ENCODE data around the gene SMCO2. TPM values are rescaled to one million over a fixed set of nuclear protein-coding genes. Genes with fewer than 3 reads are reported as not detected.

Gene SMCO2
- total RNA-seq, 1 experiment from 2014 or later = not detected

DNA sequence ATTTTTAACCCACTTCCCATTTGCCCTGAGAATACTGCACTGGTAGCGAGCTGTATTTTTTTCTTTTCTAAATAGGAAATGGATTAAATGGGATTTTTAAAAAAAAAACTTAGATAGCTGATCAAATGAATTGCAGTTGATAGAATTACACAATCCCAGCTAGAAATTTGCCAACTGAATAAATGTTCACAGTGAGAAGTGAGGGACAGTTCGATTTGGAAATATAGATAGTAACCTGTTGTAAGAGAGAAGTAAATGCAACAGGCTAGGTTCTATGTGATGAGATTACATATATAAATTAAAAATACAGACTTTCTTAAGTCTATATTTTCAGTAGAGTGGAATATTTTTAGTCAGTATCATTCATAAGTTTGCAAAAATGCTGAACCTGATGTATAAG lies 48.1 kb upstream of the SMCO2 start:
- BruUV-seq (replicated peaks) = no TSS peak
- no peaks in the 10 kb centered on the region for H3K9me2 ChIP-seq (ENCODE audit: insufficient read depth)
- H2AFZ ChIP-seq (ENCODE audit: low read depth, low read length, poor library complexity, severe bottlenecking) = no peak overlapping the region
- intact Hi-C loops (cut with micrococcal nuclease) = no loop called here
- no peak for ATAC-seq
- no peak overlapping the region for H3K4me3 ChIP-seq (replicated peaks in 1 of 2; ENCODE audit: low read depth in 1 of 2, low read length in 2 of 2)
- no peak for TF ChIP-seq CBX3 (IDR thresholded peaks at IDR 0.05; ENCODE audit: low read depth)
- TF ChIP-seq ZFX (IDR thresholded peaks at IDR 0.05) = no peak
- TF ChIP-seq SIN3A (IDR thresholded peaks at IDR 0.05; ENCODE audit: low read depth) = no peak
- no peaks in the 10 kb centered on the region for H3K79me2 ChIP-seq (ENCODE audit: insufficient read depth, low read length)
- H3K36me3 ChIP-seq (ENCODE audit: control insufficient read depth in 1 of 2, insufficient read depth in 2 of 2, low read length in 2 of 2) = peaks cover 0 to 2% of the 10 kb centered on the region in 2 experiments; a peak in 1 of 4 replicates
- no peaks in the 10 kb centered on the region for H3K9me3 ChIP-seq (ENCODE audit: control insufficient read depth in 1 of 2, insufficient read depth in 1 of 2, low read depth in 1 of 2, low read length in 2 of 2)
- H4K20me1 ChIP-seq (ENCODE audit: insufficient read depth) = no peaks in the 10 kb centered on the region
- no peaks in the 10 kb centered on the region for H3K27me3 ChIP-seq (ENCODE audit: insufficient read depth, low read length)
- no peak for DNase-seq (ENCODE audit: low read depth, low spot score)
- CTCF ChIA-PET = interaction anchor here (1.1 kb wide), 1 partner anchor 11 kb away, joined by 3 read pairs; no protein-coding TSS in a partner anchor
- H3K9ac ChIP-seq (ENCODE audit: low read length) = no peak overlapping the region
- POLR2A ChIA-PET = no interaction called here
- H3K4me2 ChIP-seq (ENCODE audit: low read length) = no peak overlapping the region
- RAD21 ChIA-PET (ENCODE audit: low non-redundant PET in 1 of 2, low total read pairs in 2 of 2, uncharacterized antibody in 2 of 2, unreplicated experiment in 2 of 2) = no interaction called here
- no peaks in the 10 kb centered on the region for H3K4me1 ChIP-seq (ENCODE audit: control insufficient read depth in 1 of 2, insufficient read depth in 2 of 2, low read length in 2 of 2)
- H3K27ac ChIP-seq (ENCODE audit: low read depth, low read length) = no peak overlapping the region

DNA sequence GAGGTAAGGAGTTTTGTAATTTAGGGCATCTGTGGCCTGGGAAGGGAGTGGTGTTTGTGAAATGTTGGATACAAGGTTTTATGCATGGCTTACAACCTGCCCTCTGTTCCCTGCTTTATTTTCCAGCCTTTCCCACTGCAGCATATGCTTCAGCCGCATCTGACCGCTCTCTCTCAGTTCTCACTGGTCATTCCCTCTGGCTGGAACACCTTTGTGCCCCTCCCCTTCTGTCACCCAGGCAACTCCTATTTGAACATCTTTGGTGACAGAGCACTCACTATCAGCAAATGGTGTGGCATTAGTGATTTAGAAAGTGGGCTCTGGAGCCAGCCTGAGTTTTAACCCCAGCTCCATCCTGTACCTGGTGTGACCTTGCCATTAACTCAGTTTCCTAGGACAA lies 47.5 kb upstream of the SMCO2 start:
- Histone ChIP-seq H3K27me3 (ENCODE audit: insufficient read depth, low read length) (no peaks in the 10 kb centered on the region), H3K9me3 (ENCODE audit: control insufficient read depth in 1 of 2, insufficient read depth in 1 of 2, low read depth in 1 of 2, low read length in 2 of 2) (no peaks in the 10 kb centered on the region), H3K4me1 (ENCODE audit: control insufficient read depth in 1 of 2, insufficient read depth in 2 of 2, low read length in 2 of 2) (no peaks in the 10 kb centered on the region), H3K9me2 (ENCODE audit: insufficient read depth) (no peaks in the 10 kb centered on the region), H3K9ac (ENCODE audit: low read length) (no peak overlapping the region), H3K4me2 (ENCODE audit: low read length) (no peak overlapping the region), H4K20me1 (ENCODE audit: insufficient read depth) (no peaks in the 10 kb centered on the region), H3K27ac (ENCODE audit: low read depth, low read length) (no peak overlapping the region), H3K79me2 (ENCODE audit: insufficient read depth, low read length) (no peaks in the 10 kb centered on the region), H2AFZ (ENCODE audit: low read depth, low read length, poor library complexity, severe bottlenecking) (no peak overlapping the region), H3K36me3 (ENCODE audit: control insufficient read depth in 1 of 2, insufficient read depth in 2 of 2, low read length in 2 of 2) (peaks cover 0 to 2% of the 10 kb centered on the region in 2 experiments; a peak in 2 of 4 replicates), H3K4me3 (replicated peaks in 1 of 2; ENCODE audit: low read depth in 1 of 2, low read length in 2 of 2) (no peak overlapping the region)
- ATAC-seq = no peak
- ChIA-PET POLR2A (no interaction called here), RAD21 (ENCODE audit: low non-redundant PET in 1 of 2, low total read pairs in 2 of 2, uncharacterized antibody in 2 of 2, unreplicated experiment in 2 of 2) (no interaction called here), CTCF (no interaction called here)
- intact Hi-C loops (cut with micrococcal nuclease) = no loop called here
- BruUV-seq (replicated peaks) = no TSS peak
- TF ChIP-seq YY1 (IDR thresholded peaks at IDR 0.05; ENCODE audit: extremely low read depth, insufficient replicate concordance, low read depth, low read length) = no peak
- TF ChIP-seq EZH2 (IDR thresholded peaks at IDR 0.05) = no peak
- no peak for TF ChIP-seq ZFX (IDR thresholded peaks at IDR 0.05)
- TF ChIP-seq CEBPB (IDR thresholded peaks at IDR 0.05; ENCODE audit: low read depth) = no peak
- no peak for TF ChIP-seq ZNF274 (IDR thresholded peaks at IDR 0.05; ENCODE audit: low read depth, low read length)
- no peak for TF ChIP-seq SIN3A (IDR thresholded peaks at IDR 0.05; ENCODE audit: low read depth)
- no peak for DNase-seq (ENCODE audit: low read depth, low spot score)
